Parietal lobe (tissue), 1 donor: ENCODE data around the gene MRPL34. TPM values are rescaled to one million over a fixed set of nuclear protein-coding genes. Genes with fewer than 3 reads are reported as not detected.

Experiments used
- total RNA-seq: library from RNA; depleted of rRNA; stranded (reverse); fragments of >200 nt; gene quantifications from one replicate; pipeline ENCODE4 v1.2.3, GENCODE V29; 2014

The MRPL34 gene
- total RNA-seq: 8.1 TPM

DNA sequence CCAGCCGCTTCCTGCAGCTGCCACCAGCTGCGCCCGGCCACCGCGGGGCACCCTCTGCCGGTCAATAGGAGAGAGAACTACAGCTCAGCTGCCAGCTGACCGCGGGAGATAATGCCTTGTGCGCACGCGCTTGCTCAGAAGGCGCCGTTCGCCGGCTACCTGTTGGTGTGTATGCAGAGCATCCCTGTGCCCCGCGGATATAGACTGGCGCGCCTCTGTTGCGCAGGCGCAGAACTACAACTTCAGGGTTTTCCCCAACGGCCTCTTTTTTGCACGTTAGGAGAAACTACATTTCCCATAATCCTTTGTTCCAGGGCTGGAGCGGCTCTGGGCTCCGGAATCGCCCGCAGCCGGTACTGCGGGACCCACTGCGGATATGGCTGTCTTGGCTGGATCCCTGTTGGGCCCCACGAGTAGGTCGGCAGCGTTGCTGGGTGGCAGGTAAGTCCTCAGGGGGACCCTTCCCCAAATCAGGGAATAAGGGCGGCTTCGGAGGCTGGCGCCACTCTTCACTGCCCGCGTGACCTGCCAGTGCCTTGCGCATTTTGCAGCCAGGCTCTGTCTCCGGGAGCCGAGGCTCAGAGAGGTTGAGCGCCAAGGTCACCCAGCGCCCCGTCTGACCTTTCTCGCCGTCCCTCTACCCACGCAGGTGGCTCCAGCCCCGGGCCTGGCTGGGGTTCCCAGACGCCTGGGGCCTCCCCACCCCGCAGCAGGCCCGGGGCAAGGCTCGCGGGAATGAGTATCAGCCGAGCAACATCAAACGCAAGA lies at the start of gene MRPL34:
TSS of gene MRPL34 (plus strand) at position 356 of the 768 bp plus-strand sequence. CDS start at position 377, 21 bp downstream.

DNA sequence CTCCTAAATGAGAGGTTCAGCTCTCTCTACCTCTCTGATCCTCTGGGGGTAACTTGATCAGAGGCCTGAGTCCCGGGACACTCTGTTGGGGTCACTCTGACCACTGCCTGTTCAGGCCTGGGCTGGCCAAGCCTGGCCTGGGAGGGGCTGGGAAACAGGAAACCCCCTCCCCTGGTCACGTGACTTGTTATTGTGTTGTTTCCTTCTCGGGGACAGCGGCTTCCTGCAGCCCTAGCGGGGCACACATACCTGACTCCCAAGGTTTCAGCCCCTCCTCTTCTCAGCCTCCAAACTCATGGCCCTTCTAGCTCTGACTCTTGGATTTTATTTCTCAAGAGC lies 41.1 kb upstream of the MRPL34 start, which contains the start of gene USHBP1:
TSS of gene USHBP1 (minus strand) at position 105 of the 339 bp plus-strand sequence. CDS start 446 bp downstream, outside the sequence.

DNA sequence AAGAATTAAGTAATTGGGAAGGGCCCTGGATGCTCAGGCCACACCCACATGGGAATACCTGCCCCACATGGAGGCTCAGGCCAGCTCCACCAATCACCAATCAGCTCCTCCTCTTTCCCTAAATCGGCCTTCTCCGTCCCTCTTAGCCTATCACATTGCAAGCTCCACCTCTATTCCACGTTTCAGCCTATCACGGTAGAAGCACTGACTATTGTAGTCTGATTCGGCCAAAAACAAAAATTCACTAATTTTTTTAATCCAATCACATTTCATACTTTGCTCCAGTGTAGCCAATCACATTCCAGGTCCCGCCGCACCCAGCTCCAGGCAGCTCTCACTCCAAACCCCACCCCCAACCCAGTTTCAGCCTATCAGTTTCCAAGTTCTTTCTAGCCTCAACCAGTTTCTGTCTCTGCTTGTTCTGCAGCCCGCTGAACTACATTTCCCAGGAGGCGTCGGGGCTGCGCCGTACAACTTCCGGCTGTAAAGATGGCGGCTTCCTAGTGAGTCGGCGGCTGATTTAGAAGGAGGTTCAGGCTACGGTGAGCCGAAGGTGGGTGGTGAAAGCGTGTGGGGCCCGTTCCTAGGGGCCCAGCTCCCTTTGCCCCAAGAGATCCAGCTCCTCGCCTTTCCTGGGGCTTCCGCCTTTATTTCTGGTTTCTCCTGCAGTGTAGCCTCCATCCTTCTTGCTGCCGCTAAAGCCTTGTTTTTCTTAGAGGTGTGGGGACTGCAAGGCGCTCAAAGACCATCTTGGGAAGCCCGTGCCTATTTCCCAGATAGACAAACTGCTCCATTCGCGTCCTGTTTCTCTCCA lies 38.5 kb upstream of the MRPL34 start, which contains the start of gene BABAM1:
TSS of gene BABAM1 (plus strand) at position 469 of the 814 bp plus-strand sequence. CDS start 1,364 bp downstream, outside the sequence.

DNA sequence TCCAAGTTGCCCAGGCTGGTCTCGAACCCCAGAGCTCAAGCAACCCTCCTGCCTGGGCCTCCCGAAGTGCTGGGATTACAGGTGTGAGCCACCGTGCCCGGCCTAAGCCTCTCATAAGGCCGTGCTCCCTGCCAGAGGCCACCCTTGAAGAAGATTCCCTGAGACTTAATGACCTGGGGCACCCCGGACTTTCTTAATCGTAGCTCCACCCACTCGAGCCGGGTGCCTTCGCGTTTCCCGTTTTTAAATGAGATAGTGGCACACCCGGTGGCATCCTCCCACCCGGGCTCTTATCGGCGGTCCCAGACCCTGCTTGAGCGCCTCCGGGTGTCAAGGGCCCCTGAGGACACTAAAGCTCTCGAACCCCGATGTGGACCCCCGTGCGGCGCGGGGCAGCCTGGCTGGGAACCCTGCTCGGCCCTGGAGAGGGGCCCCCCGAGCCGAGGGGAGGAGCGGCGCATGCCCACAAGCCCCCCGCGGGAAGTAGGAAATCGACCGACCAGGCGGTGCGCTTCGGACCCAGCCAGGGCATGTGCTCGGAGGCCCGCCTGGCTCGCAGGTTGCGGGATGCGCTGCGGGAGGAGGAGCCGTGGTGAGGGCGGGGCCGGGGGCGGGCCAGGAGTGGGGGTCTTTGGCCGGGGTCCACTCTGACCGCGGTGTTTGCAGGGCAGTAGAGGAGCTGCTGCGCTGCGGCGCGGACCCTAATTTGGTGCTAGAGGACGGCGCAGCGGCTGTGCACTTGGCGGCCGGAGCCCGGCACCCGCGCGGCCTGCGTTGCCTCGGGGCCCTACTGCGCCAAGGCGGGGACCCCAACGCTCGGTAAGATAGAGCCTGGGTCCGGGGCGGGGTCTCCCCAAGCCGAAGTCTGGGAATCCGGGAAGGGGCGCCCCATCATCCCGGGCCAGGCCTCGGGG lies 24.0 kb upstream of the MRPL34 start, which contains the start of gene ANKLE1:
TSS of gene ANKLE1 (plus strand) at position 511 of the 914 bp plus-strand sequence. CDS start at position 531, 20 bp downstream.

DNA sequence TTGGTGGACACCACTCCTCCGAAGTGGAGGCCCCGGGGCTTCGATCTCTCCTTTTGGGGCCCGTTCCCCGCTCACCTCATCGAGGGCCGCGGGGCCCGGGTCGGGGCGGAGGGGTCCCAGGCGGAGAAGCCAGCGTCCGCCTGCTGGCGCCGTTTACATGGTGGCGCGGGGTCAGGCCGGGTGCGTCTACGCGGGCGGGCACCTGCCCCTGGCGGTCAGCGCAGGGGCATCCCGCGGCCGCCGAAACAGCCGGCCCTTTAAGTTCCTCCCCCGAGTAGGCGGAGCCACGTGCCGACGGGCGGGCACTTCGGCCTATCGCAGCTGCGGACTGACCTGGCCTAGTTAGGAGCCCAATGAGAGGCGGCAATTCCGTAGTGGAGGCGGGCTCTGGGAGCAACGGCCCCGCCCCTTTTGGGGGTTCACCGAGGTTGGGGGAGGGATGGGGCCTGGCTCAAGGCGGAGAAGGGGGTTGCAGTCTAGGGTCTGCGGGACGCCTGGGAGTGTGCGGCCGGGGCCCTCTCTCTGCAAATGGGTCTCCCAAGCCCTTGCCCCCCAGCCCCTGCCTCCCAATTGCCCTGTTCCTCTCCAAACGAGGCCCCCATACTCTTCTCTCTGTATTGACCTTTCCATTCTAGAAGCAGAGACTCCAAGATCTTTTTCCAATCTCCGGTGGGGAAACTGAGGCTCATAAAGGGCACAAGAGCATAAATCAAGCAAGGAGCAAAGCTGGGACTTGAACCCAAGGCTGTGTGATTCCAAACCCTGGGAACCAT lies 2.3 kb upstream of the MRPL34 start, which contains the start of gene ABHD8:
TSS of gene ABHD8 (minus strand) at position 259 of the 773 bp plus-strand sequence. CDS start 1,809 bp downstream, outside the sequence.

DNA sequence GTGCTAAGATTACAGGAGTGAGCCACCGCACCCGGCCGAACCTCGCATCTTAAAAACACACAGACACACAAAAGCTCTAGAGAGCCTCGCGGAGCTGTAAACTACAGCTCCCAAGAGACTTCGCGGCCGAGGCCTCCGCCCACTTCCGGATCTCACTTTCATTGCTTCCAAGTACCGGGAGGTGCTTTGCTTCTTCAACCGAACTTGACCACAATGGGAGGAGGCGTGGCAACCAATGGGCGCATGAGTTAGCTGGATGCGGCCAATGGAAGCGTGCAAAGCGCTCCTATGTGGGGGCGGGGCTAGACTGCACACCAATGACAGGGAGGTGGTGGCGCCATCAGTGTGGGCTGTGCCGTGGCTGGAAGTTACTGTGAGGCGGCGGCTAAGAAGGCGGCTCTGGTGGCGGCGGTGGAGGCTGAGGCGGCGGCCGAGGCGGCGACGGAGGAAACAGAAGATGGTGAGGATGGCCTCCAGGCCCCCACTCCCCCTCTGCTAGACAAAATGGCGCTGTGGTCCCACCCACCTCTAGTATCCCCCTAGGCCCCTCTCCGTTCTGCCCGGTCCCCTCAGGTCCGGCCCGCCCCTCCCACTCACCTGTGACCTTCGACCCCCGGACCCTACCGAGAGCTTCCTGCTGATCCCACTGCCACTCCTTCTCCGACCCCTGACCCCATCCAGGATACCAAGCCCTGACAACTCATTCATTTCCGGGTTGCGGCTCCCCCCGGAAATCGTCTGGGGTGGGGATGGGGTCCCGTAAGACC lies 3.7 kb downstream of the MRPL34 start, which contains the start of gene DDA1:
TSS of gene DDA1 (plus strand) at position 366 of the 767 bp plus-strand sequence. CDS start at position 458, 92 bp downstream.

DNA sequence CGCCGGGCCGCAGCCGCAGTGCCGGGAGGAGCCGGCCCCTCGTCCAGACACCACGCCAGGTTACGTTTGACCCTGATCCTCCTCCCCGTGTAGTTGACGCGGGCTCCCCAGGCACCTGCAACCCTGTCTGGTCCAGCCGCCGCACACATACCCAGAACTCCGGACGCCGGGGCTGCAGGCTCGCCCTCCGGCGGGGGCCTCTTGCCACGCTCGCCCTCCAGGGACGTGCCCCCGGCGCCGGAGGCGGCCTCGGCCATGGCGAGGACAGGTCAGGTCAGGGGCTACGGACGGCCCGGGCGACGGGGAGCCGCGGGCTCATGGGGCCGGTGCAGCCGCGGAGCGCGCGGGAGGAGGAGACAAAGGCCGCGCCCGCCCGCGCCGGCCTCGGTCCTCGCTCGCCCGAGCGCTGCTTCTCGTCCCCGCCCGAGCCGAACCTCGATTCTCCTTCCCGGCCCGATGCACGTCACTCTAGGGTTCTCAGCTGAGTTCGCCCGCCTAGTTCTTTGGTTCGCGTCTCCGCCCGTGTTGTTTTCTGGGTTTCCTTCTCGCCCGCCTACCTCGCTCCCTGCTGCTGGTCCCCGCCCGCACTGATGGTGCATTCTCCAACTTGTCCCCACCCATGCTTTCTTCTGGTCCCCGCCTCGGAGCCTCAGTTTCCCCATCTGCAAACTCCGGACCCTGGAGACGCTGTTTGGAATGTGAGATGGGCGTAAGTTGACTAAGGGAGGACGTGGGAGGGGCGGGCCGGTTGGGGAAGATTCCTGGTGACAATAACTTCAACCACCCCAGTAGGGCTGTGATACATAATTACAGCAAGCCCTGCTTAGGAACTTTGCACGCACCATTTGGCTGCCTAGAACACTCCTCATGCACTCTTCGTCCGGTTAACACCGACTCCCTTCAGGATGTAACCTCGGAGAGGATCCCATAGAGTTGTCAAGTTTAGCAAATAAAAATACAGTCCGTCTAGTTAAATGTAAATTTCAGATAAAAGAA lies 29.0 kb downstream of the MRPL34 start, which contains the start of gene ANO8:
TSS of gene ANO8 (minus strand) at position 442 of the 996 bp plus-strand sequence. CDS start at position 257, 185 bp downstream.

DNA sequence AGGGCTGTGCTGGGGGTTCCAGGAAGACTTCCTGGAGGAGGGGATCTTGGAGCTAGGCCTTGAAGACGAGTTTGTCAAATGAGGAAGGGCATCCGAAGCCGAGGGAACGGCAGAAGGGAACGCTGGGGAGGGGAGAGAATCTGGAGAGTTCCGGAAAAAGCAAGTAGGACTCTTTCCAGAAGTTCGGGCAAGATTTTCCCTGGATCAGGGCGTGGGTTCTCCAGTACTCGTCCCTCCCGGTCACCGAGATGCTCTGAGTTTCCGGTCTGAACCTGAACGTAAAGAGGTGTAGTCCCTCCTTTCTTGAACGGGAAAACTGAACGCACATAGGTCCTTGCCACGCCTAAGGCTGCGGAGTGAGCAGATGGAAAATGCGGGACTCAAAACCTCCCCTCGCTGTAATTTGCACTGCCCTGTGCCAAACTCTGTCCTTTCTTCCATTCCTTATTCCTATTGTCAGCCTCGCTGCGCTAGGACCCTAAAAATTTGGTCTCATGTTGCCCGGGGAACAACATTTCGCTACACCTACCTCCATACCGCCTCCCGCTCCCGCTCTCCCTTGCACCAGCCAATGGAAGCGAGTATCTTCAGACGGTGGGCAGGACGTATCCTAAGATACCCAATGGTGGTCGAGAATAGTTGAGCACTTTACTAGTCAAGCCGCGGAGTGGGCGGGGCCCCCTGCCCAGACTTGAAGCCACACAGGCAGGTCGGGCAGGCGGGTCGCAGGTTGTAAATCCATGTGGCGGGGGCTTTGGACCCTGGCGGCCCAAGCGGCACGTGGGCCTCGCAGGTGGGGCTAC lies 31.4 kb downstream of the MRPL34 start, which contains the start of gene GTPBP3:
TSS of gene GTPBP3 (plus strand) at position 682 of the 803 bp plus-strand sequence. CDS start at position 741, 59 bp downstream.

Other genes starting within 250 kb of the MRPL34 start
- gene HAUS8, start 230.4 kb upstream of the MRPL34 start, total RNA-seq: 2.5 TPM
- 86.1 TPM for gene MYO9B, start 230.1 kb upstream of the MRPL34 start, total RNA-seq
- gene USE1, start 90.5 kb upstream of the MRPL34 start, total RNA-seq: 19.4 TPM
- gene OCEL1, start 79.6 kb upstream of the MRPL34 start, total RNA-seq: 0.94 TPM
- gene NR2F6, start 60.0 kb upstream of the MRPL34 start, total RNA-seq: 7.8 TPM
- 1.3 TPM for gene USHBP1, start 41.1 kb upstream of the MRPL34 start, total RNA-seq
- gene BABAM1, start 38.4 kb upstream of the MRPL34 start, total RNA-seq: 61.3 TPM
- gene ANKLE1, start 24.0 kb upstream of the MRPL34 start, total RNA-seq: 1.3 TPM
- 19.7 TPM for gene ABHD8, start 2.4 kb upstream of the MRPL34 start, total RNA-seq
- gene DDA1, start 3.7 kb downstream of the MRPL34 start, total RNA-seq: 9.1 TPM
- gene ANO8, start 29.0 kb downstream of the MRPL34 start, total RNA-seq: 53.8 TPM
- 18.8 TPM for gene GTPBP3, start 31.7 kb downstream of the MRPL34 start, total RNA-seq
- gene PLVAP, start 71.5 kb downstream of the MRPL34 start, total RNA-seq: 2.2 TPM
- gene CCDC194, start 88.3 kb downstream of the MRPL34 start, total RNA-seq: not detected
- 1.6 TPM for gene BST2, start 99.8 kb downstream of the MRPL34 start, total RNA-seq
- gene MVB12A, start 114.2 kb downstream of the MRPL34 start, total RNA-seq: 15.0 TPM
- 0.63 TPM for gene TMEM221, start 142.8 kb downstream of the MRPL34 start, total RNA-seq
- not detected for gene NXNL1, start 155.1 kb downstream of the MRPL34 start, total RNA-seq
- 26.0 TPM for gene SLC27A1, start 164.7 kb downstream of the MRPL34 start, total RNA-seq
- 51.0 TPM for gene PGLS, start 205.8 kb downstream of the MRPL34 start, total RNA-seq
- 22.8 TPM for gene COLGALT1, start 249.8 kb downstream of the MRPL34 start, total RNA-seq